Neural crest cell (in vitro differentiated cells): Measurements from ENCODE around the gene DACT2. TPM values are rescaled to one million over a fixed set of nuclear protein-coding genes. Genes with fewer than 3 reads are reported as not detected.

Experiments used
- DNase-seq: peaks from one replicate; pipeline ENCODE4 v3.0.0; 2021; ENCODE audit warnings: low read depth, mixed read lengths, low spot score
- H3K27ac Mint-ChIP-seq: one replicate; pipeline ENCODE4 v1.8.0; 2021; ENCODE audit warnings: mild to moderate bottlenecking, mixed read lengths; ENCODE audit not compliant: unreplicated experiment
- H3K27me3 Mint-ChIP-seq: 2 replicates; pipeline ENCODE4 v1.8.0; 2021; ENCODE audit warnings: low read depth, mild to moderate bottlenecking, mixed read lengths
- H3K36me3 Mint-ChIP-seq: 2 replicates; pipeline ENCODE4 v1.8.0; 2021; ENCODE audit warnings: low read depth, mild to moderate bottlenecking, mixed read lengths
- H3K4me1 Mint-ChIP-seq: 2 replicates; pipeline ENCODE4 v1.8.0; 2021; ENCODE audit warnings: mixed read lengths
- H3K4me3 Mint-ChIP-seq: one replicate; pipeline ENCODE4 v1.8.0; 2021; ENCODE audit warnings: mild to moderate bottlenecking, mixed read lengths
- H3K9me3 Mint-ChIP-seq: 2 replicates; pipeline ENCODE4 v1.8.0; 2021; ENCODE audit warnings: mixed read lengths
- CTCF ChIP-seq: fragments of 200-600 bp; sonication (generic); conservative IDR thresholded peaks from 2 replicates; pipeline ENCODE4 v1.5.0; 2021; ENCODE audit warnings: antibody characterized with exemption, mild to moderate bottlenecking
- total RNA-seq: library from RNA; stranded (reverse); gene quantifications from 2 replicates; pipeline ENCODE4 v1.2.1, GENCODE V29; 2021

DACT2 gene
- total RNA-seq, 1 donor from 2014 or later: 0.19 TPM

- Mint-ChIP-seq H3K4me1 (peaks cover 12% of the 10 kb centered on the region), H3K27me3 (no peaks in the 10 kb centered on the region), H3K9me3 (peaks cover 1% of the 10 kb centered on the region), H3K4me3 (no peak overlapping the region), H3K36me3 (no peaks in the 10 kb centered on the region), H3K27ac (no peak overlapping the region)
- DNase-seq: no peak
- TF ChIP-seq CTCF: no peak
Observed at GRCh38 chr6:168366473-168366872, 46.9 kb upstream of the DACT2 start.

GRCh38 chr6:168365422-168366165, 46.0 kb upstream of the DACT2 start:
- peaks cover 12% of the 10 kb centered on the region for H3K4me1 Mint-ChIP-seq
- H3K27ac Mint-ChIP-seq: no peak overlapping the region
- no peak overlapping the region for H3K4me3 Mint-ChIP-seq
- H3K27me3 Mint-ChIP-seq: no peaks in the 10 kb centered on the region
- no peaks in the 10 kb centered on the region for H3K36me3 Mint-ChIP-seq
- no peak for TF ChIP-seq CTCF
- peaks cover 8% of the 10 kb centered on the region for H3K9me3 Mint-ChIP-seq
- no peak for DNase-seq

DNA sequence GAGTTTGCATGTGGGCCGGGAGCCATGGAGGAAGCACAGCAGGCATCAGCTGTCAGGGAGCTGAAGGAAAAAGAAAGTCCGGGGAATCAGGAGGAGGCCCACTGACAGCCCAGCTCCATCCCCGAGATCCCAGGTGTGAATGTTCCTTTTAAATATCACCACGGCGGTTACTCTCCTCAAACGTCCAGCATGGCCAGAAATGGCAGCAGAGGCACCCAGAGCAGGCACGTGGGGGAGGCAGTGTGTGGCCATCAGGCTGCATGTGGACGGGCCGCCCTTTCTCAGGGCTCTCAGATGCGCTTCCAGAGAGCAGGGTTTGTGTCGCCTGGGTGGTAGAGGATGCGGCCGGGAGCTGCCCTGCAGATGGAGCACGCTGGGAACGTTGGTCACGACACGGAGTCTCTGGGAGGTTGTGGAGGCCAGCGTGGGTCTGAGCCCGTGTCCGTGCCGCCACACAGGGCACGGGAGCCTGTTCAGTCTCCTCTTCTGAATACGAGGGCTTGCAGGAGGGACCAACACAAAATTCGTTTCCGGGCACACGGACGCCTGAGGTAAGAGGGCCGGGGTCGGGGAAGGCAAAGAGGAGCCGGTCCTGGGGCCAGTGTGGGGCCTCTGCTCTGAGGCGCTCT, 45.3 kb upstream of the DACT2 start:
- Mint-ChIP-seq H3K9me3 (peaks cover 10% of the 10 kb centered on the region), H3K4me3 (no peak overlapping the region), H3K27ac (no peak overlapping the region), H3K4me1 (peaks cover 9% of the 10 kb centered on the region), H3K36me3 (peaks cover 2% of the 10 kb centered on the region), H3K27me3 (no peaks in the 10 kb centered on the region)
- no peak for TF ChIP-seq CTCF
- no peak for DNase-seq

- H3K27me3 Mint-ChIP-seq: no peaks in the 10 kb centered on the region
- peaks cover 11% of the 10 kb centered on the region for H3K9me3 Mint-ChIP-seq
- no peak overlapping the region for H3K4me3 Mint-ChIP-seq
- no peak for TF ChIP-seq CTCF
- H3K36me3 Mint-ChIP-seq: peaks cover 4% of the 10 kb centered on the region
- no peak for DNase-seq
- H3K4me1 Mint-ChIP-seq: peaks cover 7% of the 10 kb centered on the region
- no peak overlapping the region for H3K27ac Mint-ChIP-seq
Observed at GRCh38 chr6:168363811-168364792, 44.5 kb upstream of the DACT2 start.

DNA sequence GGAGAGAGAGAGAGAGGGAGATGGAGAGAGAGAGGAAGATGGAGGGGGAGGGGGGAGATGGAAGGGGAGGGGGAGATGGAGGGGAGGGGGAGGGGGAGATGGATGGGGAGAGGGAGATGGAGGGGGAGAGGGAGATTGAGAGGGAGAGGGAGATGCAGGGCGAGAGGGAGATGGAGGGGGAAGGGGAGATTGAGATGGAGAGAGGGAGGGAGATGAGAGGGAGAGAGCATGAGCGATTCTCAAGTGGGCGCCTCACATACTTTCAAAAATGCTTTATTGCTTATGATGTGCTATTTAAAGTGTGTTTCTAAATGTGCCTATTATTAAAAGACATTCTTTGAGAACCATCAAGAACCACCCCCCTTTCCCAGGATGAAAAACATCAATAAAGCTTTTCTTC, 43.7 kb upstream of the DACT2 start:
- no peak for DNase-seq
- H3K4me3 Mint-ChIP-seq: no peak overlapping the region
- peaks cover 7% of the 10 kb centered on the region for H3K4me1 Mint-ChIP-seq
- TF ChIP-seq CTCF: no peak
- no peaks in the 10 kb centered on the region for H3K27me3 Mint-ChIP-seq
- H3K36me3 Mint-ChIP-seq: peaks cover 4% of the 10 kb centered on the region
- H3K9me3 Mint-ChIP-seq: peaks cover 11% of the 10 kb centered on the region
- H3K27ac Mint-ChIP-seq: no peak overlapping the region
